Heart left ventricle (tissue), 16 donors: Measurements from ENCODE around the gene ENKD1. TPM values are rescaled to one million over a fixed set of nuclear protein-coding genes. Genes with fewer than 3 reads are reported as not detected.

Experiments
- ATAC-seq, 4 donors: fragments of 200-7000 bp; cut with Tn5 transposase; one replicate each; pipeline ENCODE4 v1.9.1; 2020 to 2022; ENCODE audit warnings: moderate library complexity in 4 of 4, mild to moderate bottlenecking in 3 of 4, moderate number of reproducible peaks in 1 of 4
- DNase-seq, 5 donors: peaks; one replicate each; pipeline ENCODE4 v3.0.0-alpha.2; 2020
- H3K27ac ChIP-seq, 12 donors: fragments of 200-600 bp; sonication (generic) in 4 of 12; one replicate each; pipeline versions ENCODE4 v1.5.0 to v1.8.0; 2016 to 2022; ENCODE audit warnings: mild to moderate bottlenecking in 2 of 12
- H3K27me3 ChIP-seq, 9 donors: fragments of 200-600 bp; sonication (generic) in 2 of 9; one replicate each; pipeline versions ENCODE4 v1.5.1 to v1.8.0; 2016 to 2022; ENCODE audit warnings: mild to moderate bottlenecking in 3 of 9
- H3K36me3 ChIP-seq, 9 donors: fragments of 200-600 bp; sonication (generic) in 2 of 9; one replicate each; pipeline versions ENCODE4 v1.5.0 to v1.8.0; 2018 to 2022; ENCODE audit warnings: mild to moderate bottlenecking in 2 of 9
- H3K4me1 ChIP-seq, 12 donors: fragments of 200-600 bp; sonication (generic) in 4 of 12; one replicate each; pipeline versions ENCODE4 v1.5.0 to v1.8.0; 2016 to 2022; ENCODE audit warnings: mild to moderate bottlenecking in 3 of 12
- H3K4me3 ChIP-seq, 12 donors: fragments of 200-600 bp; sonication (generic) in 4 of 12; one replicate each; pipeline versions ENCODE4 v1.5.0 to v1.8.0; 2017 to 2022; ENCODE audit warnings: mild to moderate bottlenecking in 9 of 12, moderate library complexity in 4 of 12
- H3K9me3 ChIP-seq, 12 donors: fragments of 200-600 bp; sonication (generic) in 4 of 12; one replicate each; pipeline versions ENCODE4 v1.5.0 to v1.8.0; 2016 to 2022; ENCODE audit warnings: mild to moderate bottlenecking in 1 of 12
- CTCF ChIP-seq, 12 donors: fragments of 200-600 bp; sonication (generic) in 4 of 12; IDR thresholded peaks; one replicate each; pipeline versions ENCODE4 v1.5.0 to v1.8.0; 2018 to 2022; ENCODE audit warnings: antibody characterized with exemption in 12 of 12, mild to moderate bottlenecking in 5 of 12
- POLR2A ChIP-seq, 2 donors: fragments of 450-650 bp; IDR thresholded peaks; one replicate each; pipeline ENCODE4 v1.6.1; 2017; ENCODE audit warnings: antibody characterized with exemption in 2 of 2, mild to moderate bottlenecking in 2 of 2, moderate library complexity in 2 of 2
- WGBS, 4 donors: extraction: QIAGEN DNeasy Blood & Tissue Kit in 2 of 4; methylation state at CpG; one replicate each; pipeline versions ENCODE4 v1.1.5 to v1.1.7; 2013 to 2018; 5-methylcytosine and 5-hydroxymethylcytosine counted together
- intact Hi-C, 10 donors: fragments of 100-400 bp; cut with DNase I; formaldehyde crosslinking; loops; one replicate each; pipeline versions ENCODE4 v1.11.1 to v1.14.2; 2022
- polyA plus RNA-seq, 2 donors: library from polyadenylated mRNA; stranded (reverse); fragments of 200-250 nt; gene quantifications; one replicate each; pipeline ENCODE4 v1.2.3, GENCODE V29; 2013
- total RNA-seq, 9 donors: library from RNA; depleted of rRNA in 2 of 9; stranded (reverse); fragments of >200 nt in 2 of 9; fragmentation: NEBNext Ultra II Directional in 3 of 9; extraction: Animal tissue kit (Norgen Biotek cat#: 25700) in 3 of 9; gene quantifications; one replicate each; pipeline versions ENCODE4 v1.1.0 to v1.2.4, GENCODE V29; 2016 to 2023
- donor health status: ischemic (EF 13 %, LVEDD 7.1; RV severe dilation, severe dysfunction).
- donor health status: healthy with polysubstance abuse.
- donor health status: DM: no; HTN: yes; CAD: no.
- donor health status: DM: no; HTN: no; CAD: no.
- donor health status: ischemic (EF 25% LVEDD 6.9; RV normal size, moderate dysfunction).
- donor health status: ischemic (EF 25% LVEDD 5.7; RV mildly dilated, moderate dysfunction).
- donor health status: healthy.
- donor health status: DM: yes; HTN: yes; CAD: no.
- donor health status: ischemic (EF 35%, LVEDD 5.7; RV mildly dilated, moderate dysfunction).
- donor health status: nonischemic (EF 11% LVEDD 7.7; RV severe dilation, severe dysfunction).
- donor health status: DM: yes; HTN: yes; CAD: no.
- donor health status: PGD.
- donor health status: ischemic (EF 29% LVEDD 5.4; RV normal size, mild dysfunction).
- donor health status: nonischemic (EF 23%, LVEDD 6.1; RV moderate dilation, normal function).

ENKD1 gene
- total and polyA plus RNA-seq, 11 donors: 7.6 to 26.9 (median 10.6) TPM

GRCh38 chr16:67651847-67652246, 14.7 kb downstream of the ENKD1 start:
- 86 to 94% (median 91%) methylated on average over 3 to 4 of the region's 4 CpGs for WGBS, 4 donors
- Histone ChIP-seq H3K36me3 (peaks cover 0 to 3% (median 0%) of the 10 kb centered on the region in 9 donors), H3K4me3 (no peak overlapping the region), H3K9me3 (no peaks in the 10 kb centered on the region), H3K27me3 (peaks cover 33 to 82% (median 54%) of the 10 kb centered on the region in 9 donors), H3K27ac (no peak overlapping the region), H3K4me1 (peaks cover 0 to 34% (median 9%) of the 10 kb centered on the region in 12 donors)
- TF ChIP-seq CTCF (IDR thresholded peaks at IDR 0.05): no peak
- TF ChIP-seq POLR2A (IDR thresholded peaks at IDR 0.05): no peak
- ATAC-seq: no peak
- no peak for DNase-seq
- intact Hi-C loops: loop anchor here in 2 of 10 donors (5.0 kb wide), 2 partner anchors 85 to 130 kb away; no protein-coding TSS in a partner anchor

- 87 to 91% (median 88%) methylated on average over 7 of the region's 7 CpGs for WGBS, 4 donors
- Histone ChIP-seq H3K9me3 (no peaks in the 10 kb centered on the region), H3K27me3 (peaks cover 33 to 89% (median 63%) of the 10 kb centered on the region in 9 donors), H3K4me1 (peaks cover 0 to 34% (median 9%) of the 10 kb centered on the region in 12 donors), H3K27ac (no peak overlapping the region), H3K4me3 (no peak overlapping the region), H3K36me3 (no peaks in the 10 kb centered on the region)
- no peak for ATAC-seq
- no peak for TF ChIP-seq CTCF (IDR thresholded peaks at IDR 0.05)
- TF ChIP-seq POLR2A (IDR thresholded peaks at IDR 0.05): no peak
- no peak for DNase-seq
- intact Hi-C loops: loop anchor here in 2 of 10 donors (5.0 kb wide), 2 partner anchors 84 to 129 kb away; no protein-coding TSS in a partner anchor
Measured at GRCh38 chr16:67651039-67651438, 15.5 kb downstream of the ENKD1 start.

GRCh38 chr16:67650023-67650422, 16.5 kb downstream of the ENKD1 start:
- TF ChIP-seq POLR2A (IDR thresholded peaks at IDR 0.05) (no peak), CTCF (IDR thresholded peaks at IDR 0.05) (no peak)
- no peaks in the 10 kb centered on the region for H3K36me3 ChIP-seq
- 63 to 71% (median 64%) methylated on average over 8 of the region's 8 CpGs for WGBS, 4 donors
- DNase-seq: no peak
- no peak overlapping the region for H3K27ac ChIP-seq
- intact Hi-C loops: loop anchor here in 2 of 10 donors (5.0 kb wide), 2 partner anchors 83 to 128 kb away; no protein-coding TSS in a partner anchor
- H3K4me1 ChIP-seq: peaks cover 0 to 39% (median 9%) of the 10 kb centered on the region in 12 donors
- peaks cover 33 to 91% (median 69%) of the 10 kb centered on the region in 9 donors for H3K27me3 ChIP-seq
- no peak overlapping the region for H3K4me3 ChIP-seq
- no peak for ATAC-seq
- no peaks in the 10 kb centered on the region for H3K9me3 ChIP-seq

- DNase-seq: no peak
- WGBS, 4 donors: 14 to 36% (median 23%) methylated on average over 27 to 34 of the region's 34 CpGs
- Histone ChIP-seq H3K27ac (no peak overlapping the region), H3K27me3 (peaks cover 32 to 91% (median 68%) of the 10 kb centered on the region in 9 donors), H3K4me1 (peaks cover 0 to 44% (median 13%) of the 10 kb centered on the region in 12 donors), H3K4me3 (no peak overlapping the region), H3K9me3 (no peaks in the 10 kb centered on the region), H3K36me3 (no peaks in the 10 kb centered on the region)
- no peak for TF ChIP-seq CTCF (IDR thresholded peaks at IDR 0.05)
- TF ChIP-seq POLR2A (IDR thresholded peaks at IDR 0.05): no peak
- ATAC-seq: peak; percentile 19 to 56 (median 33)
- intact Hi-C loops: loop anchor here in 3 of 10 donors (5.0 to 10.0 kb wide), 2 partner anchors 105 to 127 kb away; no protein-coding TSS in a partner anchor
Measured at GRCh38 chr16:67649494-67649931, 17.0 kb downstream of the ENKD1 start.
